HG03571 (cell line): ENCODE measurements around the gene BBS9.

Experiments used
- ATAC-seq: cut with Tn5 transposase; IDR thresholded peaks from one replicate; pipeline ENCODE4 v1.9.1; 2021; ENCODE audit not compliant: unreplicated experiment

The BBS9 gene

GRCh38 chr7:33591490-33591889 lies 462.1 kb downstream of the BBS9 start:
- no peak for ATAC-seq

- ATAC-seq: no peak
Observed at GRCh38 chr7:33592718-33593117, 463.4 kb downstream of the BBS9 start.

GRCh38 chr7:33593611-33594010 lies 464.2 kb downstream of the BBS9 start:
- ATAC-seq: no peak

GRCh38 chr7:33596686-33597085 lies 467.3 kb downstream of the BBS9 start:
- no peak for ATAC-seq

GRCh38 chr7:33597181-33597580 lies 467.8 kb downstream of the BBS9 start:
- no peak for ATAC-seq

GRCh38 chr7:33601101-33601500 lies 471.7 kb downstream of the BBS9 start:
- no peak for ATAC-seq

- no peak for ATAC-seq
Observed at GRCh38 chr7:33601884-33602283, 472.5 kb downstream of the BBS9 start.

- ATAC-seq: no peak
Observed at GRCh38 chr7:33604056-33604455, 474.7 kb downstream of the BBS9 start.

- no peak for ATAC-seq
Observed at GRCh38 chr7:33610918-33611317, 481.6 kb downstream of the BBS9 start.

- no peak for ATAC-seq
Observed at GRCh38 chr7:33612442-33612841, 483.1 kb downstream of the BBS9 start.

GRCh38 chr7:33614357-33615117 lies 485.2 kb downstream of the BBS9 start:
- no peak for ATAC-seq

- no peak for ATAC-seq
Observed at GRCh38 chr7:33616752-33617151, 487.4 kb downstream of the BBS9 start.

- ATAC-seq: no peak
Observed at GRCh38 chr7:33619264-33619663, 489.9 kb downstream of the BBS9 start.

- ATAC-seq: no peak
Observed at GRCh38 chr7:33623267-33623666, 493.9 kb downstream of the BBS9 start.

- ATAC-seq: no peak
Observed at GRCh38 chr7:33624215-33624614, 494.9 kb downstream of the BBS9 start.

GRCh38 chr7:33626869-33627268 lies 497.5 kb downstream of the BBS9 start:
- ATAC-seq: no peak

- no peak for ATAC-seq
Observed at GRCh38 chr7:33627741-33628140, 498.4 kb downstream of the BBS9 start.

GRCh38 chr7:33628894-33629293 lies 499.5 kb downstream of the BBS9 start:
- no peak for ATAC-seq

GRCh38 chr7:33630359-33630758 lies 501.0 kb downstream of the BBS9 start:
- ATAC-seq: no peak

GRCh38 chr7:33632322-33632721 lies 503.0 kb downstream of the BBS9 start:
- no peak for ATAC-seq

- no peak for ATAC-seq
Observed at GRCh38 chr7:33632840-33633525, 503.6 kb downstream of the BBS9 start.

- no peak for ATAC-seq
Observed at GRCh38 chr7:33634606-33635005, 505.2 kb downstream of the BBS9 start.

GRCh38 chr7:33636359-33636758 lies 507.0 kb downstream of the BBS9 start:
- no peak for ATAC-seq
